GM19468 (cell line): ENCODE data around the gene DOK4.

Experiments used
- ATAC-seq: cut with Tn5 transposase; IDR thresholded peaks from one replicate; pipeline ENCODE4 v1.9.1; 2021; ENCODE audit warnings: mild to moderate bottlenecking, moderate library complexity, moderate number of reproducible peaks; ENCODE audit not compliant: unreplicated experiment; ENCODE audit errors: extremely low read depth

Gene DOK4

GRCh38 chr16:57485916-57486857, at the start of gene DOK4:
Gene DOK4 (minus strand): TSS chr16:57486493. CDS start chr16:57479507, 6,986 bp downstream.
- ATAC-seq: peak; percentile 49

DNA sequence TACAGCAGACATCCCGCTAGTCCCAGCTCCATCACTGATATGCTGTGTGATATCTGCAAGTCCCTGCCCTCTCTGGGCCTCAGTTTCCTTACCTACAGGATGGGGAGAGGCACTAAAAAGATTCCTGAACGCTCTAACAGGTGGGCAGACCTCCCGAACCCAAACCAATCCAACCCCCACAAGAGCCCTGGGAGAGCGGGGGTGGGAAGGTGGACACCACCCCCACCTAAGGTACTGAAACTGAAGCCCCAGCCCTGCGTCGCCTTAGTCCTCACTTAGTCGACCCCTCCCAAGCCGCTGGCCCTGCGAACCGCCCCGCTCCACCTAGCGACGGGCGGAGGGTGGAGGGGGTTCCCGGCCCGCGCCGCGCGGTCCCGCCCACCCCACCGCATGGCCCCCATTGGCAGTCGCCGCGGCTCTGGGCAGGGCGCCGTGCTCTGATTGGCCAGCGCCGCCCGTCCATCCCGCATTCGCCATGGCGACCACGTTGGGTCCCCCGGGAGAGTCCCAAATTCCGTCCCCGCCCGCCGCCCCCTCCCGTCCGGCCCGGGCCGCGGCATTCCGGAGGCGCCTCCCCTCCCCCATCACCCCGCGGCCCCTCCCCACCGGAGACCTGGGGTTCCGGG, 49.5 kb upstream of the DOK4 start:
- ATAC-seq: peak; percentile 38

DNA sequence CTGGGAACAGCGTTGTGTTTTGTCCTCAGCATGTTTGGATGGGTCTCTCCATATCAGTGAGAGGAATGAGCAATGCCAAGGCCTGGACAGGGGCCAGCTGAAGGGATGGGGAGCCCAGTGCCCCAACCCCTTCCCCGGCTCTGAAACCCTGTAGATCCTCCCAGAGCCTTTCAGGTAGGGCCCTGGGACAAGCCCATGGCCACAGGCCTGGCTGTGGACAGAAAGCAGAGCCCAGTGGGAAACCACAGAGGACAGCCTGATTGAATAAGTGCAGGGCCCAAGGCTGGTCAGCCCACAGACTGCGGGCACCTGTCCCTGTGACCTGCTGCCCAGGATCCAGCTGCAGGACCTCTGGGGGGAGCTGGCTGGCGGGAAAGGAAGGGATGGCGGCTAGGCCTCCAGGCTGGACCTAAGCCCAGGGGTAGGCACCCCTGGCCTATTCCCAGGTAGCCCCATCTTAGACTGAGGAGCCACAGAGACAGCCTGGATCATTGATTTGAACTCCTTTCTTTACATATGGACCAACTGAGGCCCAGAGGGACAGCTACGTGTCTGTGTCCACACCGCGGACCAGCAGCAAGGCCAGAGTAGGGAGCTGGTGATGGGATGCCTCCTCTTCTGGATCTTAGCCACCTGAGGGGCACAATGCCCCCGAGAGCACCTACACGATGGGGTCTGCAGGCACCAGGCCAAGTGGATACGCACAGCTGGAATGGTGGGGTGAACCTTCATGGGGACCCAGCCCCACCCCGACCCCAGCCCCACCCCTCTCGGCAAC, 48.8 kb upstream of the DOK4 start:
- no peak for ATAC-seq

DNA sequence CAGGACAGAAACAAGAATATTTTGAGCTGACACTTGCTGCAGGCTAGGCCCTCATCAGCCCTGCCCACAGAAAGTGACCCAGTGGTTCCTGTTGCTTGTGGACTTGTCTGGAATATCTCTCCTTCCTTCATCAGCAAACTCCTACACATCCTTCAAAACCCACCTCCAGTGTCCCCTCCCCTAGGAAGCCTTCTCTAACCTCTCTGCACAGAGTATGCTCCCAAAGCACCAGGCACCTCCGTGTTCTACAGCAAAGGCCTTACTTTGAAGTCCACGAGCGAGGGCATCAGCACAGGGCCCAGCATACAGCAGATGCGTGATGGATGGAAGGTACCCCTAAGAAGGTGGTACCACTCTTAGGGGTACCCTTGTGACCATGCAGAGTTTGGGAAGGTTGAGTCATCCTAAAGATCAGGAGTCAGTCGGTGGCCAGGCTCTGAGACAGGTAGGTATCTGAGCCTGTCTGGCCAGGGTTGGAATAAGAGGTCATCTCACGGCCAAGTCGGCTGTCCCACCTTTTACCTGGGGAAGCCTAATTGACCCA, 48.1 kb upstream of the DOK4 start:
- ATAC-seq: no peak

DNA sequence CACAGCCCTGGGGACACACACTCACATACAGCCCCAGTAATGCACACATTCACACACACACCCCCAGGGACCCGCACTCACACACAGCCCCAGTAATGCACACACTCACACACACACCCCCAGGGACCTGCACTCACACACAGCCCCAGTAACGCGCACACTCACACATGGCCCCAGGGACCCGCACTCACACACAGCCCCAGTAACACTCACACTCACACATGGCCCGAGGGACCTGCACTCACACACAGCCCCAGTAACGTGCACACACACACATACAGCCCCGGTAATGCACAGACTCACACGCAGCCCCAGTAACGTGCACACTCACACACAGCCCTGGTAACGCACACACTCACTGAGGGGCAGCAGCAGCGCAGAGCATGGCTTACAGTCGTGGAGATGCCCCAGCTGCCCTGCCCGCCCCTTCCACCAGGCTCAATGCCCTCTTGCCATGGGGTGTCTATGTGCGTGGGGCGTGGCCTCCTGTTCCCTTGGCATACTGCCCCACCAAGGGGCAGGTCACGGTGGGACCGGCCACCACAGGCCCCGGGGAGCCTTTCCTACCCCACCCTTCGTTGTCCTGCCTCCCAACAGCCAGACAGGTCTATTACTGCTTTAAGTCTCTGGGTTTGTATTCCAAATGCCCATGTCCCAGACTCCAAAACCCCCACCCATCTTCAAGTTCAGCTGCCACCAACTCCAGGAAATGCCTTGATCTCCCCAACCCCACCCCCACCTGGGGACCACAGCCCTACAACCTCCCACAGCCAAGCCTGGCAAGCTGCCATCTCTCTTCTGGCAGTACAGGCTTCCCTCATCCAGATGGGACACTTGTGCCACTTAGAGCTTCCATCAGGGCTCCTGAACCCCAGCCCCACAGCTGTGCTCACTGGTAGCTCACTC, 47.4 kb upstream of the DOK4 start:
- ATAC-seq: no peak

DNA sequence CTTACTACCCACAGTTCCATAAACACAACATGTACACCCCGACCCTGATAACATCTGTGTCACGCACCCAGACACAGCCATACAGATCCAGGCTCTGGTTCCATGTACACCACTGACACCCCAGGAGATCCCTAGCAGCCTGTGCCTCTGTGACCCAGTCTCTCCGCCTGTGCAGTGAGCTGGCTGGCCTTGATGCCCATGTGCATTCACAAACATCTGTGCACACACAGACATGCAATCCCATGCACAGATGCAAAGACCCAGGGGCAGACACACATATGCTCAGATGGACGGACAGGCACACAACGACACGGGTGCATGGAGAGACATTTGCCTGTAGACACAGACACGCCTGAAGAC, 46.0 kb upstream of the DOK4 start:
- ATAC-seq: no peak

- ATAC-seq: no peak
These were observed 45.5 kb upstream of the DOK4 start for GRCh38 chr16:57531635-57532265.

DNA sequence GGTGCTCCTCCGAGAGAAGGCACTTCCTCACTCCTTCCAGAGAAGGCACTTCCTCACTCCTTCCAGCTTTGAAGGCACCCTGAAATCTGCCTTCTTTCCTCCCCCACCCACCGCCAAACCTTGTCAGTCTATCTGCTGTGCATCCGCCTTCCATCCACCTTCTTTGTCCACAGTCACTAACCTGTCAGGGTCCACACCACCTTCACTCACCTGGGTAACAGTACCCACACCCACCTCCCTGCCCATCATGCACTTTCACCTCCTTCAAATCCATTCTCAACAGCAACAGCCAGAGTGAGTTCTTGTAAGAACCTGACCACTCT, 44.9 kb upstream of the DOK4 start:
- no peak for ATAC-seq

GRCh38 chr16:57530522-57531252, 44.4 kb upstream of the DOK4 start:
- no peak for ATAC-seq

- ATAC-seq: peak; percentile 36
These were observed 43.8 kb upstream of the DOK4 start for GRCh38 chr16:57530104-57530521.

GRCh38 chr16:57529391-57530103, 43.3 kb upstream of the DOK4 start:
- no peak for ATAC-seq

DNA sequence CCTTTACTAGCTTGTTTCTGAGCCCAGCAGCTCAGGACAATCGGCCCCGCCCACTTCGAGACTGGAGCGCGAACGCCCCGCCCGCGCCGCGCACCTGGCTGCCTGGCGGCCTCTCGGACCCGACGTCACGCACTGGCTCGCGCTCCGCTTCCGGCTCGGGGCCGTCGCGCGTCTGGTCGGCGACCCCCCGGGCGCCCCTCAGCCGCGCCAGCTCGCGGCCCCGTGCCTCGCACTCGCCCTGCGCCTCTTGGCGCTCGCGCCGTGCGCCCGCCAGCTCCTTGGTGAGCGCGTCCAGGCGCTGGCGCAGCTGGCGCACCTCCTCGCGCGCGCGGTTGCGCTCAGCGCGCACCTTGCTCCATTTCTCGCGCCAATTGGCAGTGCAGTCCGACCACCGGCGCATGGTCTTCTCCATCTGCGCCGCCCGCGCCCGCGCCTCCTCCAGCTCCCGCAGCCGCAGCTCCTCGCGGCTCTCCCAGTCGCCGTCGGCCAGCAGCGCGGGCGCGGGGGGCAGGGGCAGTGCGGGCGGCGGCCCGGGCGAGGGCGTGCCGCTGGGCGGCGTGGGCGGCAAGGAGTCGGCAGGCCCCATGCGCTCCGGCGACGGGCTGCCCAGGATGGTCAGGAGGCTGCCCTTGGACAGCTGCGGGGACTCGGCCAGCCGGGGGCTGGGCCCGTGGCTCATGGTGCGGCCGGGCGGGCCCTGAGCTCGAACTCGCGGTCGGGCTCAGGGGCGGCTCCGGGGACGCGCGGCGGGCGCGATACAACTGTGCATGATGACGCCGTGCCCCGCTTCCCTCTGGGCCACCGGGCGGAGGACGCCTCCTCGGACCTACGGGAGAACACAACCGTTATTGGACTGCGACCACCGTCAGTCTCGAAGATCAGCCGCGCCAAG, 42.5 kb upstream of the DOK4 start:
- no peak for ATAC-seq

- no peak for ATAC-seq
These were observed 41.5 kb upstream of the DOK4 start for GRCh38 chr16:57527610-57528360.

DNA sequence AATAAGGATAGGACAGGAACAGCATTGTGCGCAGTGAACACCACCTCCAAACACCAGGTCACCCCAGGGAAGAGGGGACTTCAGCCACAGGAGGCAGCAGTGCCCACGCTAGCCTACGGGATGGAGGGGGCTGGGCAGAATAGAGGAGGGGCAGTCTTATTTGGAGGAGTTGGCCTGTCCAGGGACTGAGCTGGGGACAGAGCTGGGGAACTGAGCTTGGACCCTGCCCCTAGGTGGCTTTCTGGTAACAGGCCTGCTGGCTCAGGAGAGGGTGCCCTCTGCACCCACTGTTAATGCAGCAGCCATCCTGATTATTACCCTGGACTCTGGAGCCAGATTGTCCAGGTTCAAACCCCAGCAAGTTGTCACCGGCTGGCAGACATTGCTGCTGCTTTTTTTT, 40.7 kb upstream of the DOK4 start:
- no peak for ATAC-seq

- no peak for ATAC-seq
These were observed 40.2 kb upstream of the DOK4 start for GRCh38 chr16:57526498-57526897.

DNA sequence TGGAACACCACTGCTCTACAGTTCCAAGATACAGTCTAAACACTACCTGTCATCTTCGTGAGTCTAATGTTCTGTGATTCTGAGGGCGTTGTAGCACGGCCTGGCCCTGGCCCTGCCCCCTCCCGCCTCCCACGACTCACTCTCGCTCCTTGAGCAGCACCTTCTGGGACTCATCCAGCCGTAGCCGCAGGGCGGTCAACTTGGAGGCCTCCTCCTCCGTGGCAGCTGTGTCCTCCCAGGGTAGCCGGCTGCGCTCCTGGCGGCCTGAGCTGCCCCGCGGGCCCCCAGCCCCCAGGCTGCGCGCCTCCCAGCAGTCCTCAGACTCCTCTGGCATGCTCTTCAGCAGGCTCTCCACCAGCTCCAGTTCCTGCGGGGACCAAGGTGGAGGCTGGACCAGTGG, 39.5 kb upstream of the DOK4 start:
- no peak for ATAC-seq
